GM18505 (cell line): ENCODE data around the gene CIITA.

Source experiments
- ATAC-seq: cut with Tn5 transposase; IDR thresholded peaks from one replicate; pipeline ENCODE4 v1.9.1; 2021; ENCODE audit not compliant: unreplicated experiment
- POLR2A ChIP-seq: IDR thresholded peaks from 4 replicates; pipeline ENCODE4 v1.6.1; 2011; ENCODE audit warnings: borderline replicate concordance; ENCODE audit not compliant: insufficient read depth, insufficient read length; ENCODE audit errors: extremely low read depth

Gene CIITA

DNA sequence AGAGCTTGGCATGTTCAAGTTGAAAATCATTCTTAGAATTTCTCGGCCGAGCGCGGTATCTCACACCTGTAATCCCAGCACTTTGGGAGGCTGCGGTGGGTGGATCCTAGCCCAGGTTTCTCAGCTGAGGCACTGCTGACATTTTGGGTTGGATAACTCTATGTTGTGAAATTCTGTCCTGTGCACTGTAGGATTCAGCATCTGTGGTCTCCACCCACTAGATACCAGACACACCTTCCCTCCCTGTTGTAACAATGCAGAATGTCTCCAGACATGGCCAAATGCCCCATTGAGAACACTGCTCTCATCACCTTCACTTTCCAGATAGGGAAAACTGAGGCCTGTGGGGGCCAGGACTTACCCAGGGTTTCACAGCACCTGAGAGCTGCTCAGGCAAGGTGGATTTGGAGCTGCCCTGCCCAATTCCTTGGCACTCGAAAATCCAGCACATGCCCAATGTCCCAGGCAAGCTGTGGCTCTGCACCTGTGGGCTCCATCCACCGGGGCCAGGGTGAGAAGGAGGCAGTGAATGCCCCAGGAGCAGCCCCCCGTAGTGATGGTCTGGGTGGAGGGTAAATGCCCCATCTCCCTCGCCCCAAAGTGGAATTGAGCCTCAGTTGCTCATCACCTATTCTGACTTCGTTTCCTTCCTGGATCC is 38.3 kb upstream of the CIITA start:
- no peak for TF ChIP-seq POLR2A
- ATAC-seq: no peak

- no peak for TF ChIP-seq POLR2A
- no peak for ATAC-seq
Observed at GRCh38 chr16:10839279-10839666, 37.7 kb upstream of the CIITA start.

DNA sequence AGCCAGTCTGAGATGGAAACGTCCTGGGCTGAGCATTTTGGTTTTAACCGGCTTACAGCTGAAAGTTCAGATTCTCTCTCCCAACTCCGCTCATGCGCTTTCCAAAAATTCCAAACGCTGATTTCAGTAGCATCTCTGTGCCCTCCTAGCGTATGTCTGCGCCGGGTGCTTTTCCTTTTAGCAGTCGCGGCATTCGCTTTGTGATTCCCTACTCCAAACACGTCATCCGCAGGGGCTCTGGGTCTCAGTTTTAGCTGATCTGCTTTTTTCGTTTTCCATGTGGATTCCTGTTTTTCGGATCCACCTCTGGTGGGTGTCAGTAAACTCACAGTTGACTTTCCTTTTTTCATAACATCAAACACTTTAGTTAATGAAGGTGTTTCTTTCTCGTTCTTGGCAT is 36.3 kb upstream of the CIITA start:
- TF ChIP-seq POLR2A: no peak
- no peak for ATAC-seq

- ATAC-seq: no peak
Observed at GRCh38 chr16:10846213-10846998, 30.6 kb upstream of the CIITA start.

DNA sequence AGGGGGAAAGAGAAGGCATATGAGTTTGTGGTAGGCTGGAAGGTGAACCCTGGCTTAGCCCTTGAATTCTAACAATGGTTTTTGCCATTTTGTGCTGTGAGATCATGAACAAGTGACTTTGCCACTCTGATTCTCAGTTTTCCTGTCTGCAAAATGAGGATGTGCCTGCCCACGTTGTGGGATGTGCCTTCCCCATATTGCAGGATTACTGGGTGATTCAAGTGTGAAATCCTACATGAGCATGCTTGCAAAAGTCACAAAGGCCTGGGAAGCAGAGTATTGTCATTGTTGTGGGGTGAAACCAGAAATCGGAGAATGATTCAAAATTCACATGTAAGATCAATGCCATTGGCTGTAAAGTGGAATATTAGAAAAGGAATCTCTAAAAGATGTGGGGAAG is 29.8 kb upstream of the CIITA start:
- no peak for ATAC-seq
- TF ChIP-seq POLR2A: no peak

More at GRCh38 chr16:10846213-10846998, 30.6 kb upstream of the CIITA start:
- no peak for TF ChIP-seq POLR2A

GRCh38 chr16:10849736-10850477 is 27.1 kb upstream of the CIITA start:
- no peak for TF ChIP-seq POLR2A
- ATAC-seq: no peak

- no peak for ATAC-seq
- TF ChIP-seq POLR2A: no peak
Observed at GRCh38 chr16:10850478-10850850, 26.5 kb upstream of the CIITA start.

GRCh38 chr16:10851512-10851911 is 25.5 kb upstream of the CIITA start:
- ATAC-seq: no peak
- no peak for TF ChIP-seq POLR2A

GRCh38 chr16:10852286-10852685 is 24.7 kb upstream of the CIITA start:
- TF ChIP-seq POLR2A: no peak
- no peak for ATAC-seq

- no peak for ATAC-seq
- TF ChIP-seq POLR2A: no peak
Observed at GRCh38 chr16:10852948-10853347, 24.1 kb upstream of the CIITA start.

DNA sequence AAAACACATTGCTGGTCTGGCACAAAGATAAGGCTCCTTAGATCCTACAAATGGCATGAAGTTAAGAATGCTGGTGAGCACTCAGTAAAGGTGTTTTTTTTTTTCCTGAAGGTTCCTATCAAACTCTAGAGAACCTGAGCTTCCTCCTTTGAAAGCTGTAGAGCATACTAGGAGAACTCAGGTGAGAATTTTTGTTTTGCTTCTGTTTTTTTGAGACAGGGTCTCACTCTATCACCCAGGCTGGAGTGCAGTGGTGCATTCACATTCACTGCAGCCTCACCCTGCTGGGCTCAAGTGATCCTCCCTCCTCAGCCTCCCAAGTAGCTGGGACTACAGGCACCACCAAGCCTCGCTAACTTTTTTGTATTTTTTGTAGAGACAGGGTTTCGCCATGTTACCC is 21.0 kb upstream of the CIITA start:
- ATAC-seq: no peak
- no peak for TF ChIP-seq POLR2A

DNA sequence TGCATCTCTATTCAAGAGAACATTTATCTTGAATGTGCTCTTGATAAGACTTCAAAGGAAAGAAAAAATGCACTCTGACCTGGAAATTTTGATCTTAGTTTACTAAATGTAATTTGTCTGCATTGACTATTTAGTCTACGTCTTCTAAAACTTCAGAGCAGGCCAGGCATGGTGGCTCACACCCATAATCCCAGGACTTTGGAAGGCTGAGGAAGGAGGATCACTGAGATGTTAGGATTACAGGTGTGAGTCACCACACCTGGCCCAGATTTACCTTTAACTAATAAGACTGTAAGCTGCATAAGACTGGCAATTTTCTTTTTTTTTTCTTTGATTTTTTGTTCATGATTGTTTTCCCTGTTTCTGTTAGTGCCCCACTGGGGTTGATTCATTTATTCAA is 18.8 kb upstream of the CIITA start:
- ATAC-seq: no peak
- no peak for TF ChIP-seq POLR2A

- ATAC-seq: no peak
- no peak for TF ChIP-seq POLR2A
Observed at GRCh38 chr16:10859020-10859419, 18.0 kb upstream of the CIITA start.

DNA sequence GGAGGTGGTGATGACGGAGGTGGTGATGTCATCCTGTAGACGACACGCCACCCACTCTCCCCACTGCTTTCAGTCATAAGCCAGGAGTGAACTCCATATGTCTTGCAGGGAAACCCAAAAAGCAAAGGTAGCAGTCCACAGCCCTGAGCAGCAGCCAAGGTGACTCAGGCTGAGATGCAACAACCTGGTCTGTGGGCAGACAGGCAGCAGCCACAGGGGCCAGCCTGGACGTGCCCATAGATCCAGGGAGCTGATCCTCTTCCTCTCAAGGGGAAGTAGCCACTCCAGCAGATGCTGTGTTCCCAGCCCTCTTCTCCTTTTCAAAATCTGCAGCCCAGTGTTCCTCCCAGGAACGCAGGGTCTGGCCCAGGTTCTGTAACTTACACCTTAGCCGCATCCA is 17.3 kb upstream of the CIITA start:
- ATAC-seq: no peak
- no peak for TF ChIP-seq POLR2A

GRCh38 chr16:10862438-10862837 is 14.6 kb upstream of the CIITA start:
- ATAC-seq: no peak
- TF ChIP-seq POLR2A: no peak
